ENCODE data around the gene DKK2. TPM values are rescaled to one million over a fixed set of nuclear protein-coding genes. Genes with fewer than 3 reads are reported as not detected.

The DKK2 gene
- total RNA-seq, 1 experiment from 2014 or later, result not detected

GRCh38 chr4:107037199-107037584 lies 1.1 kb upstream of the DKK2 start:
- BruUV-seq (replicated peaks), result no TSS peak
- DNase-seq, result no peak
- H3K4me1 Mint-ChIP-seq (ENCODE audit: low read depth, unreplicated experiment), result no peaks in the 10 kb centered on the region
- CTCF ChIA-PET, result no interaction called here
- TF ChIP-seq CTCF (IDR thresholded peaks at IDR 0.05; ENCODE audit: unreplicated experiment), result no peak
- H3K27ac Mint-ChIP-seq (ENCODE audit: unreplicated experiment), result no peak overlapping the region
- intact Hi-C loops (cut with micrococcal nuclease; ENCODE audit: unreplicated experiment), result no loop called here
- peaks cover 6% of the 10 kb centered on the region for H3K9me3 Mint-ChIP-seq (ENCODE audit: low read depth, unreplicated experiment)
- H3K36me3 Mint-ChIP-seq (ENCODE audit: insufficient read depth, unreplicated experiment), result no peaks in the 10 kb centered on the region
- H3K4me3 Mint-ChIP-seq (ENCODE audit: low read depth, unreplicated experiment), result no peak overlapping the region
- no peaks in the 10 kb centered on the region for H3K27me3 Mint-ChIP-seq (ENCODE audit: unreplicated experiment)

GRCh38 chr4:107036584-107037198 lies 578 bp upstream of the DKK2 start:
- CTCF ChIA-PET, result no interaction called here
- intact Hi-C loops (cut with micrococcal nuclease; ENCODE audit: unreplicated experiment), result no loop called here

GRCh38 chr4:107034996-107035818 lies 906 bp downstream of the DKK2 start:
- intact Hi-C loops (cut with micrococcal nuclease; ENCODE audit: unreplicated experiment), result loop anchor here (5.0 kb wide), 1 partner anchor 118 kb away; no protein-coding TSS in a partner anchor
- no peaks in the 10 kb centered on the region for H3K27me3 Mint-ChIP-seq (ENCODE audit: unreplicated experiment)

More at GRCh38 chr4:107036584-107037198, 578 bp upstream of the DKK2 start:
- no peak for DNase-seq
- Mint-ChIP-seq H3K9me3 (ENCODE audit: low read depth, unreplicated experiment) (peaks cover 6% of the 10 kb centered on the region), H3K4me1 (ENCODE audit: low read depth, unreplicated experiment) (no peaks in the 10 kb centered on the region), H3K27me3 (ENCODE audit: unreplicated experiment) (no peaks in the 10 kb centered on the region), H3K27ac (ENCODE audit: unreplicated experiment) (no peak overlapping the region), H3K4me3 (ENCODE audit: low read depth, unreplicated experiment) (no peak overlapping the region), H3K36me3 (ENCODE audit: insufficient read depth, unreplicated experiment) (no peaks in the 10 kb centered on the region)
- no peak for TF ChIP-seq CTCF (IDR thresholded peaks at IDR 0.05; ENCODE audit: unreplicated experiment)
- no TSS peak for BruUV-seq (replicated peaks)

More at GRCh38 chr4:107034996-107035818, 906 bp downstream of the DKK2 start:
- peak overlapping the region; percentile 73 for H3K4me3 Mint-ChIP-seq (ENCODE audit: low read depth, unreplicated experiment)
- H3K27ac Mint-ChIP-seq (ENCODE audit: unreplicated experiment), result no peak overlapping the region
- no TSS peak for BruUV-seq (replicated peaks)
- H3K4me1 Mint-ChIP-seq (ENCODE audit: low read depth, unreplicated experiment), result no peaks in the 10 kb centered on the region
- peaks cover 6% of the 10 kb centered on the region for H3K9me3 Mint-ChIP-seq (ENCODE audit: low read depth, unreplicated experiment)
- DNase-seq, result no peak
- CTCF ChIA-PET, result no interaction called here
- no peak for TF ChIP-seq CTCF (IDR thresholded peaks at IDR 0.05; ENCODE audit: unreplicated experiment)
- H3K36me3 Mint-ChIP-seq (ENCODE audit: insufficient read depth, unreplicated experiment), result no peaks in the 10 kb centered on the region
